ENCODE results near the gene MPDZ. TPM values are rescaled to one million over a fixed set of nuclear protein-coding genes. Genes with fewer than 3 reads are reported as not detected.

Gene MPDZ
- polyA plus RNA-seq, 2 of the 4 experiments (the other 2 are of a cell fraction): 19.5 to 36.4 TPM

DNA sequence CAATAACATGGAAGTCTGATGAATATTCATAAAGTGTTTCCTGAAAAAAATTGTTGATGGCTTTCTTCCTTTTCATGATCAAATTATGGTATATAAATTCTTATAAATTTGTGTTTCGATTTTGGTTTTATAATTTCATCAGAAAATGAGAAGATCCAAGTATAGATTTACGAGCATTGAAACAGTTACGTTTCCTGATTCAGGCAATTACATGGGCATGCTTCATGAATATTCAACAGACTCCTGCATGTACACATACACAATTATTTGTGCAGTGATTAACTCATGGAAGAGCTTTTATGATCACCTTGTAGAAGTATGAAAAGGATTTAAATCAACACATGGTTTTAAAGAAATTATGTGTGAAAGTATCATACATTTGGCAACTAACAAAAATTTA is 136.7 kb downstream of the MPDZ start:
- TF ChIP-seq KDM5A (IDR thresholded peaks at IDR 0.05): no peak
- no peak for TF ChIP-seq ZNF302 (CRISPR knock-in tag; IDR thresholded peaks at IDR 0.05)
- TF ChIP-seq RNF2 (IDR thresholded peaks at IDR 0.05; ENCODE audit: borderline replicate concordance, low read depth): no peak
- no peak for TF ChIP-seq SREBF2 (IDR thresholded peaks at IDR 0.05)
- TF ChIP-seq RAD21 (conservative IDR thresholded peaks at IDR 0.05 in 1 of 2, IDR thresholded peaks at IDR 0.05 in 1 of 2): no peak
- TF ChIP-seq RFX5 (IDR thresholded peaks at IDR 0.05): no peak
- no peak for TF ChIP-seq NR3C1 (IDR thresholded peaks at IDR 0.05)
- TF ChIP-seq HOXA7 (CRISPR knock-in tag; IDR thresholded peaks at IDR 0.05): no peak
- TF ChIP-seq, protein P1, sequence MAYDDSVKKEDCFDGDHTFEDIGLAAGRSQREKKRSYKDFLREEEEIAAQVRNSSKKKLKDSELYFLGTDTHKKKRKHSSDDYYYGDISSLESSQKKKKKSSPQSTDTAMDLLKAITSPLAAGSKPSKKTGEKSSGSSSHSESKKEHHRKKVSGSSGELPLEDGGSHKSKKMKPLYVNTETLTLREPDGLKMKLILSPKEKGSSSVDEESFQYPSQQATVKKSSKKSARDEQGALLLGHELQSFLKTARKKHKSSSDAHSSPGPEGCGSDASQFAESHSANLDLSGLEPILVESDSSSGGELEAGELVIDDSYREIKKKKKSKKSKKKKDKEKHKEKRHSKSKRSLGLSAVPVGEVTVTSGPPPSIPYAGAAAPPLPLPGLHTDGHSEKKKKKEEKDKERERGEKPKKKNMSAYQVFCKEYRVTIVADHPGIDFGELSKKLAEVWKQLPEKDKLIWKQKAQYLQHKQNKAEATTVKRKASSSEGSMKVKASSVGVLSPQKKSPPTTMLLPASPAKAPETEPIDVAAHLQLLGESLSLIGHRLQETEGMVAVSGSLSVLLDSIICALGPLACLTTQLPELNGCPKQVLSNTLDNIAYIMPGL (CRISPR knock-in tag; IDR thresholded peaks at IDR 0.05; ENCODE audit: borderline replicate concordance): no peak
- no peak for TF ChIP-seq ZSCAN20 (CRISPR knock-in tag; IDR thresholded peaks at IDR 0.05)
- no peak for TF ChIP-seq TFCP2L1 (CRISPR knock-in tag; IDR thresholded peaks at IDR 0.05)
- no peak for TF ChIP-seq POLR2A (IDR thresholded peaks at IDR 0.05; ENCODE audit: low read length)
- no peak for TF ChIP-seq TP53 (CRISPR knock-in tag; IDR thresholded peaks at IDR 0.05)
- TF ChIP-seq GATA3 (IDR thresholded peaks at IDR 0.05; ENCODE audit: borderline replicate concordance): no peak
- no peak for TF ChIP-seq HEYL (CRISPR knock-in tag; IDR thresholded peaks at IDR 0.05)
- TF ChIP-seq HES2 (IDR thresholded peaks at IDR 0.05): no peak
- ChIA-PET CTCF (no interaction called here), POLR2A (no interaction called here)
- no peak overlapping the region for H3K27ac ChIP-seq
- H3K4me3 ChIP-seq: no peak overlapping the region
- ATAC-seq (no peak), DNase-seq (ENCODE audit: low read depth in 1 of 2, low spot score in 1 of 2) (no peak), FAIRE-seq (no peak)
- WGBS (ENCODE audit: missing lambda C conversion rate): 88% methylated on average over 3 of the region's 3 CpGs
- H3K4me2 ChIP-seq: no peak overlapping the region
- H3K4me1 ChIP-seq: peaks cover 37% of the 10 kb centered on the region
- no peaks in the 10 kb centered on the region for H3K9me3 ChIP-seq

DNA sequence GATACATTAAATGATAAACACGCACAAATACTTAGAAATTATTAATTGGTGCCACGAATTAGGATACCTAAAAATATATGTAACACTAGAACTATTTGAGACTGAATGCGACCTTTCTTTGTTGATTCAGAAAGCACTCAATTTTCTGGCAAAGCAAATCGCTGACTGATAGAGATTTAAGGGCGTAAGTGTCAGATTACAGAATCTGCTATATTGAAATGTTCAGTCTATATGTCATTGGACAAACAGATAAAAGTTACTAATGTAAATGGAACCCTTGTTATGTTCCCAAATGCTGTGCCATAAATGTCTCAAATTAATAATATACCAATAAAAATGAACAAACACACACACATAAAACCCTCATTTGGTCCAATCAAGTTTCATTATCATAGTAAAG is 137.9 kb downstream of the MPDZ start:
- no peak overlapping the region for H3K27ac ChIP-seq

More for the DNA sequence above, 137.9 kb downstream of the MPDZ start:
- H3K4me1 ChIP-seq: peaks cover 30% of the 10 kb centered on the region
- no peak for FAIRE-seq
- no peak for DNase-seq (ENCODE audit: low read depth in 1 of 2, low spot score in 1 of 2)
- CTCF ChIA-PET: no interaction called here
- TF ChIP-seq, protein P1 (CRISPR knock-in tag; IDR thresholded peaks at IDR 0.05; ENCODE audit: borderline replicate concordance): no peak
- no peak for TF ChIP-seq KDM1A (IDR thresholded peaks at IDR 0.05; ENCODE audit: low read depth)
- TF ChIP-seq CBX8 (IDR thresholded peaks at IDR 0.05): no peak
- no peak for TF ChIP-seq MYC (IDR thresholded peaks at IDR 0.05; ENCODE audit: borderline replicate concordance, low read length)
- TF ChIP-seq BHLHE40 (IDR thresholded peaks at IDR 0.05; ENCODE audit: low read depth, low read length): no peak
- TF ChIP-seq JUNB (IDR thresholded peaks at IDR 0.05): no peak
- TF ChIP-seq MAZ (IDR thresholded peaks at IDR 0.05; ENCODE audit: borderline replicate concordance, low read depth, low read length): no peak
- TF ChIP-seq, protein P2, sequence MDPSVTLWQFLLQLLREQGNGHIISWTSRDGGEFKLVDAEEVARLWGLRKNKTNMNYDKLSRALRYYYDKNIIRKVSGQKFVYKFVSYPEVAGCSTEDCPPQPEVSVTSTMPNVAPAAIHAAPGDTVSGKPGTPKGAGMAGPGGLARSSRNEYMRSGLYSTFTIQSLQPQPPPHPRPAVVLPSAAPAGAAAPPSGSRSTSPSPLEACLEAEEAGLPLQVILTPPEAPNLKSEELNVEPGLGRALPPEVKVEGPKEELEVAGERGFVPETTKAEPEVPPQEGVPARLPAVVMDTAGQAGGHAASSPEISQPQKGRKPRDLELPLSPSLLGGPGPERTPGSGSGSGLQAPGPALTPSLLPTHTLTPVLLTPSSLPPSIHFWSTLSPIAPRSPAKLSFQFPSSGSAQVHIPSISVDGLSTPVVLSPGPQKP (IDR thresholded peaks at IDR 0.05; ENCODE audit: low read depth, low read length): no peak
- no peak for TF ChIP-seq NR3C1 (IDR thresholded peaks at IDR 0.05)
- no peak for TF ChIP-seq CEBPB (IDR thresholded peaks at IDR 0.05)
- TF ChIP-seq CBX2 (IDR thresholded peaks at IDR 0.05; ENCODE audit: borderline replicate concordance, low read depth): no peak
- no peak for TF ChIP-seq E2F6 (IDR thresholded peaks at IDR 0.05; ENCODE audit: borderline replicate concordance, low read depth)
- no peak for TF ChIP-seq HES2 (IDR thresholded peaks at IDR 0.05)
- no peak for TF ChIP-seq SREBF2 (IDR thresholded peaks at IDR 0.05)
- H3K9me3 ChIP-seq: no peaks in the 10 kb centered on the region
- no peak overlapping the region for H3K4me3 ChIP-seq
- H3K4me2 ChIP-seq: no peak overlapping the region
- POLR2A ChIA-PET: no interaction called here
- 64% methylated on average over 5 of the region's 5 CpGs for WGBS (ENCODE audit: missing lambda C conversion rate)
- no peak for ATAC-seq

Measured in A549 (cell line).